ENCODE data around the gene CCIN.
"Not testable (repeated sequence)": the region's sequence is repeated elsewhere in the genome, so short reads cannot be mapped to it uniquely, and the experiment has no call there.

Gene CCIN

DNA sequence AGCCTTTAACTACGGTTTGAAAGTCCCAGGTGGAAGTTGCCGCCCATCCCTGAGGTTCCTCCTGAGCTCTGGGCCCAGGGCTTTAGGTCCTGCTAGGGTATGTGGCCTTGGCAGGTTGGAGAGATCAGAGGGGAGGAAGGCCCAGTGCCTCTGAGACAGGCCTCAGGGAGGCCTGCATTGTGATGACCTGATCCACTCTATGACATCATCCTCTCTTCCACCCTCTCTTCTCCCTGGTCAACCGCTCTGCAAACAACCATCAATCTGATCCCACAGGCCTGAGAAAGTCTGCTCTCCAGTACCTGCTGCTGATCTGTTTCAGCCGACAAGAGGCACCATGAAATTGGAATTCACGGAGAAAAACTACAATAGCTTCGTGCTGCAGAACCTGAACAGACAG lies at the start of gene CCIN:
Gene CCIN (plus strand): TSS at position 223 of the 400 bp plus-strand sequence. CDS start 115 bp downstream, at position 338.
- DNase-seq (ENCODE audit: low read depth in 4 of 4, low spot score in 1 of 4), result no peak

DNA sequence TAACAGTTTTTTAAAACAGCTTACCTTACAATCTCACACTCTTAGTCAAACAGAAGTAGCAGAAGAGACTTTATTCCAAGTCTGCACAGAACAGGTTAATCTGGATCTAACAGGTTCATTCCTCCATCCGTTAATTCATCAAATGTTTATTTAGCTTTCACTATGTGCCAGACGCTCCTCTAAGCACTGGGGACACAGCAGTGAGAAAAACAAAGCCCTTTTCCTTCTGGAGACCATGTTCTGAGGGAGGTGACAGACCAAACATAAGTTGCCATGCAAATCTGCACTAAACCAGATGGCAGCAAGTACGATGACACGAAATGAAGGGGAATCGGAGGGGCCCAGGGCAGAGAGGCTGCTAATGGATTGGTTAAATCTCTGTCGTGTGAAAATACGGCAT lies 49.7 kb upstream of the CCIN start:
- DNase-seq (ENCODE audit: low read depth in 4 of 4, low spot score in 1 of 4), result no peak

DNA sequence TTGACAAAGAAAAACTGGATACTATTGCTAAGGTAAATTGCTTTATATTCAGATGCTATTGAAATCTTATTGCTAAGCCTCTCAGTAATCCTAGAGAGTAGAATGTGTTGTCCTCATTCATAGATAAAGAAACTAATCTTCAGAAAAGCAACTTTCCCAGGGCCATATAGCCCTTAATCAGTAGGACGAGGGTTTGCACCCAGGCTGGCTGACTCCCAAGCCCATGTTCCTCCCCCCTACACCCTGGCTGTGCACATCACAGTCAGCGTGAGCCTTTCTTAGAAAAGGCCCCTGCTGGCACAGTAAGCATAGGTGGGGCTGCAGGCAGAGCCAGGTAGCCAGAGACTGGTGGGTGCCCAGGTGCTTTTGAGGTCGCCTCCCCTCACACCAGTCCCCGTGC lies 48.5 kb upstream of the CCIN start:
- no peak for DNase-seq (ENCODE audit: low read depth in 4 of 4, low spot score in 1 of 4)

DNA sequence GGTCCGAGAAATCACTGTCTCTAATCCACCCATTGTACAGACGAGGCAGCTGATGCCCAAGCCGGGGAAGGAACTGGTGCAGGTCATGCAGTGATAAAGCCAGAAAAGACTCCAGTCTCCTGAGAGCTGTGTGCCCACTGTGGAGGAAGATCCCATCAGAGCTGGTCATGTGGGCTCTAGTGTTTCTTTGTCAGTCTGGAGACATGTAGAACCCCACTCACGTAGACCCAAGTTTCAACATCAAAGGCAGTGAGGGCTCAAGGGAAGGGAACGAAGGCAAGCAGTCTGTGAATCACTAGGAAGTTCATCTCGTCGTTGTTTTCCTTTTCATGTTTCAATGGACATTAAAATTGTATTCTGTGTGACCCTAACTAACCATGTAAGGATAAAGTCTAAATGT lies 47.2 kb upstream of the CCIN start:
- DNase-seq (ENCODE audit: low read depth in 4 of 4, low spot score in 1 of 4), result no peak

DNA sequence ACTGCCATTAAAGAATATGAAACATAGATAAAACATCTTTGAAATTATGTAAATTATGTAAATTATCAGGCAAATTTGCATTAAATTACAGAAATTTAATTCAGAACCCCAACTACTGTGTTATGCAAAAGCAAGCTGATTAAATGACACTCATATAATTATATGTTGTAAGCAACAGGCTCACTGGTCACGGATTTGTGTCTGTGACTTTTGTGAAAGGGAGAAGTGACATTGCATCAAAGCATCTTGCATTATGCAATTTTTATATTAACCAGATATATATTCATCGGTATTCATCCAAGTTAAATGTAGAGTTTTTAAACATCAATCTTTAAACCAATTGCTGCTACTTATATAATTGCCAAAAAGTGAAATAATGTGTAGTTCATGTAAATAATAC lies 45.7 kb upstream of the CCIN start:
- DNase-seq (ENCODE audit: low read depth in 4 of 4, low spot score in 1 of 4), result no peak

DNA sequence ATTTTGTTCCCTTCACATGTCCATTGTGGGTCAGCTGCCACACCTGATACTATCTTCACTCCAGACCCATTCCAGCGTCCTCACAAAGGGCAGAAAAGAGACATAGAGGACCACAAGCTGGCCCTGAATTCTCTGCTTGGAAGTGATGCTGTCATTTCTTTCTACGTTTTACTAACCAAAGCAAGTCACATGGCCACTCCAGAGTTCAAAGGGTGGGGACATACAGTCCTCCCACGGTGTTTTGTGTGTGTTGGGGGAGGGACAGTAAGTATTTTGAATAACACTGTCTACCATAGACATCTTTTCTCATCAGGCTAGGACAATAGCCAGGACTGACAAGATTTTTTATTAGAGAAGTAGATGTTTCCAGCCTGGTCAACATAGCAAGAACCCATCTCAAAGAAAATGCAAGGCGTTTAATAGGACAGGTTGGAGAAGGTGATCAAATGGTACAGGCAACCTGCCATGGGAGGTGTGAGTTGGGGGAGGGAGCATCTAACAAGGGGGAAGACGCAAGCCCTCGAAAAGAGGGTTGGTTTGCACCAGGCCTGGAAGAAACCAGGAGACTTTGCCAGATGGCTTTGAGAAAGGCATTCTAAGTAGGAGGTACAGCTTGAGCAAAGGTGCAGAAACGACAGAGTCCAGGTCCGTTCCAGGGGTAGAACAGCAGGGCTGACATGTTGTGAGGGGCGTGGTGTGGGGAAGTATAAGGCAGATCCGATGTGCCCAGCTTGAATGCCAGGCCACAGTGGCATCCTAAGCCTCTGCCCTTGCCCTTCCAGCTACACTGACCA lies 43.9 kb upstream of the CCIN start:
- DNase-seq (ENCODE audit: low read depth in 4 of 4, low spot score in 1 of 4), result no peak

GRCh38 chr9:36126016-36126730 lies 43.0 kb upstream of the CCIN start:
- DNase-seq (ENCODE audit: low read depth in 4 of 4, low spot score in 1 of 4), result no peak

- no peak for DNase-seq (ENCODE audit: low read depth in 4 of 4, low spot score in 1 of 4)
These were observed 41.4 kb upstream of the CCIN start for GRCh38 chr9:36127652-36128244.

DNA sequence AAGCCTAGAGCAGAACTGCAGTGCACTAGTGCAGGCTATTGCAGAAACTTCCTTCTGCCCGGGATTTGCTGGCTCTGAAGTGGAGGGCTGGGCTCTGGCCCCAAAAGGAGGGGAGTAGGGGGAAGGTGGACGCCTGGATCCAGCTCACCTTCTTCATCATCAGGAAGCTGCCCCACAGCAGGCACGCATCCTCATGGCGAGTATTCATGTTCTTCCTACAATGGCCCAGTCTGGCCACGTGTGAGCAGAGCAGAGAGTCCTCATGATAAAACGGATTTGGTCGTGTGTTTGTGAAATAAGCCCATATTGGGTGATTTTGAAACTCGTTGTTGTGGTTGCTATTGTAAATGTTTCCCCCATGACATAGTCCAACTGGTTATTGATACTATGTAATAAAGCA lies 40.8 kb upstream of the CCIN start:
- DNase-seq (ENCODE audit: low read depth in 4 of 4, low spot score in 1 of 4), result no peak

GRCh38 chr9:36129139-36129538 lies 40.0 kb upstream of the CCIN start:
- no peak for DNase-seq (ENCODE audit: low read depth in 4 of 4, low spot score in 1 of 4)

DNA sequence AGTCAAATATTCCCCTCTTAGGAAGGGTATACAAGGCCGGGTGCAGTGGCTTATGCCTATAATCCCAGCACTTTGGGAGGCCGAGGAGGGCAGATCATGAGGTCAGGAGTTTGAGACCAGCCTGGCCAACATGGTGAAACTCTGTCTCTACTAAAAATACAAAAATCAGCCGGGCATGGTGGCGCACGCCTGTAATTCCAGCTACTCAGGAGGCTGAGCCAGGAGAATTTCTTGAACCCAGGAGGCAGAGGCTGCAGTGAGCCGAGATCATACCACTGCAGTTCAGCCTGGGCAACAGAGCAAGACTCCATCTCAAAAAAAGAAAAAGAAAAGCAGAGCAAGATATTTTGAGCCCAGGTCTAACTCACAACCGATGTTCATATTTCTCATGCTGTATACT lies 37.5 kb upstream of the CCIN start:
- DNase-seq (ENCODE audit: low read depth in 4 of 4, low spot score in 1 of 4), result not testable (repeated sequence)

DNA sequence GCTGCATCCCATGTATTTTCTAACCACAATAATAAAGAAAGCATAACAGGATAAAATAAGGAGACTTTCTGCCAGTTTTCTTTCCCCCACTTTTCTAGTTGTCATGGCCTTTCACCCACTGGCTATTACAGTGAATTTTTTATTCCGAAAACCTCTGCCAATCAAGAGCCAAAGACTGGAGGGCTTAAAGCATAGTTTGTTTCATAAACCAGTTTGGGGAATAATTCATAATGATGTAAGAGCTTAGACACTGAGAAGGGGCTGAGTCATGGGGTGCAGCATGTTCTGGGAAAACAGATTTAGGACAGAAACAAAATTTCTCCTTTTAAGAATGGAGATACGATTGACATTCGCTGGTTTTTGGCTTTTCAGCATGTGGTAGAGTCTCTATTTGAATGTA lies 37.1 kb upstream of the CCIN start:
- DNase-seq (ENCODE audit: low read depth in 4 of 4, low spot score in 1 of 4), result no peak

DNA sequence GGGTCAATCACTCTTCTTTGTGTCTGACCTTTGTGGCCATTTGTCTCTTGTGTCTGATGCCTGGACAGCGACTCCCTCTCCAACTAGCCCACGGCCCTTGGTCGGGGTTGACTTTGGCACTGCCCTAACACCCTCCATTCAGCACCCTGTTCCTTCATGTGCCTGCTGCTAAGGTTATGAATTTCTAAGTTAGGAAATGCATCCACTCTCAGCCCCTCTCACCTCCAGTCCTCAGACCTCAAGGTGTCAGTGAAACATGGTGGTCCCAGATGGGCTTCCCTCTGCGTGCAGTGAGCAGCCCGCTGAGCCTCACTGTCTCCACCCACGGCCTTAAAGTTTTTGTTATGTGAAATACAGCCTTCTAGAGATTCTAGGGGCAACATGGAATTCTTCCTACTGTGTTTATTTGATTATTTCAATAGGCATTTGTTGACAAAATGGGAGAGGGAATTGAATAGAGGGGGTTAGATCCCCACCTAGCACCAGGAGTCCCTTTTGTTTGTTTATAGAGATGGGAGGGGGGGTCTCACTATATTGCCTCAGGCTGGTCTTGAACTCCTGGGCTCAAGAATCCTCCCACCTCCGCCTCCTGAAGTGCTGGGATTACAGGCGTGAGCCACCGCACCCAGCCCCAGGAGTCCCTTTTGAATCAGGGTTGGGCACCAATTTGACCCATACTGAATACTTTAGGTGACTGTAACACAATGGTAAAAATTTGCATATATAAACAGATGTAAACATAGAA lies 34.3 kb upstream of the CCIN start:
- DNase-seq (ENCODE audit: low read depth in 4 of 4, low spot score in 1 of 4), result no peak

DNA sequence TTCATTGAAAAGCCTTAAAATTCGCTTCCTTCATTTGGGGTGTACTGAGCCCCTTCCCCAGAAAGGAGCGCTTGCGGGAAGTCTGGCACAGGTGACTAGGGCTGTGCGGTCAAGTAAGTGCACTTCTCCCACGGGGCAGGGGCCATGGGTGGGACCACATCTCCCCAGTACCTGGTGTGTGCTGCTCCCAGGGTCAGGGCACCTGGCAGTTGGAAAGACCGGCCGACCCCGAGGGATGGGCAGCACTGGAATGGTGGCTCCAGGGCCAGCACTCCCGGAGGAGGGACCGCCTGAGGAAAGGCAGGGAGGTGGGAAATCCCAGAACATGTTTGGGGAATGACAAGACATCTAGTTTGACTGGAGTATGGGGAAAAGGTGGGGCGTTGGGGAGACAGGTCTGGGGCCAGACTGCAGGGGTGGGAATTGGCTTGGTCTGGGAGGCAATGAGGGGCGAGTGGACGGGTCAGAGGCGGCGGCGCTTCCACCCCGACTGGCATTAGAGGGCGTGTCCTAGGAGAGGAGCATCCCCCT lies 33.4 kb upstream of the CCIN start:
- no peak for DNase-seq (ENCODE audit: low read depth in 4 of 4, low spot score in 1 of 4)

- peak; percentile 45 to 76 (median 54) for DNase-seq (ENCODE audit: low read depth in 4 of 4, low spot score in 1 of 4)
These were observed 32.8 kb upstream of the CCIN start, which contains the start of gene GLIPR2 for GRCh38 chr9:36136272-36136893. Gene GLIPR2, plus strand, starts transcription at chr9:36136733. Its CDS starts 46 bp downstream, at chr9:36136779.

DNA sequence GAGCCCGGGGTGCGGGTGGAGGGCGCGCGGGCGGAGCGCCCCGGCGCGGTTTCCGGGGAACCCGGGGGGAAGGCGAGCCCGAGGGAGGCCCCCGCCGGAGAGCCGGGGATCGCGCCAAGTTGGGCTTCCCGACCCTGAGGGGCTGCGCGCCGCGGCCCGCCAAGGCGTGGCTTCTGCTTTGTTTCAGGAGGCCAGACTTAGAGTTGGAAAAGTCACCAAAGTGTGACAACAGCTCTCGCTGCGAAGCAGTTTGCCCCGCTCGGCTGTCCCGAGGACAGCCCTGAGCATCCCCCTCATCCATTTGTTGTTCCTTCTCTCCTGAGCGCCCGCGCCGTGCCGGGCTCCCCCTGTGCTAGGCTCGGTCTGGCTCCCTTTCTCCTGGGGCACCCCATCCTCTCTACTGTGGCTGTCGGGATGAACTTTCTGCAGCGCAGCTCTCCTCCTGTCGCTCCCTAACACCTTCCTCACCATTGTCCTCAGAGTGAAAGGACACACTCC lies 32.2 kb upstream of the CCIN start:
- DNase-seq (ENCODE audit: low read depth in 4 of 4, low spot score in 1 of 4), result no peak

DNA sequence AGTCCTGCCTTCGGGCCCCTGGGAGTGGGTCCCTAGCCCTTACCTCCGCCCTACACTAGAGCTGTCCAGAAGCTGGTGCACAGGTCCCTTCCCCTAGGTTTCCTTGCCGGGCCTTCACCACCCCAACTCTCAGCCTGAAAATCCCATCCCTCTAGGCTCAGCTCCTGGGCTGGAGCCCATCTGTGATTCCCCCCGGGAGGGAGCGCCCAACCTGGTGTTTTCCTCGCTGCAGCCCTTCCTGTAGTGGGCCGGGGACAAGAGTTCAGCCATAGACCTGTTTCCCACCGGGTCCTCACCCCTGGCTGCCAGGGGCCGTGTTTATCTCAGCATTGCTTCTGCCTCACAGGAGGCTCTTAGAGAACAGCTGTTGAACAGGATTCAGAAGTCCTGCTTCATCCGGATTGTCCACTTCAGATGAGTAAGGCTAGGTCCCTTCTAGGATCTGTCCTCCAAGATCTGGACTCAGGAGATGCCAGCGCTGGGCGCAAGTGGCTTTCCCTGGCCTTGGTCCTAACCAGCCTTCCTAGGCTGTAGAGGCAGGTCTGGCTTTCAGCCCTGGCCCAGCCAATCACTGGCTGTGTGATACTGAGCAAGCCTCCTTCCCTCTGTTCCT lies 31.7 kb upstream of the CCIN start:
- no peak for DNase-seq (ENCODE audit: low read depth in 4 of 4, low spot score in 1 of 4)

DNA sequence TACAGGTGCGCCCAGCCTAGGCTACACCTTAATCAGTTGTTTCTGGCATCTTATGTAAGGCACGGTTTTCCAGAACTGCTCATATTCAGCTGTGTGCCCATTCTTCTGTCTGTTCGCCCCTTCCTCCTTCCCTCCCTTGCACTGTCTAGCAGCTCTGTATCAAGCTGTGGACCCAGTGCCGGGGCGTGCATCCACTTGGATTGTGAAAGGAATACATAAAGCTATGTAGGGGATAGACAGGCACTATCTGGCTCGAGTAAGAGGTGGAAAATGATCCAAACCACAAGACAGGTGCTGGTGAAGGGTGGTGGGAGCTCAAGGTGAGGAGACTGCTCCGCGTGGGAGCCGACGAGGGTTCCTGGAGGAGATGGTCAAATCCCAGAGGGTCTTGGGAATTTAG lies 30.7 kb upstream of the CCIN start:
- DNase-seq (ENCODE audit: low read depth in 4 of 4, low spot score in 1 of 4), result no peak

DNA sequence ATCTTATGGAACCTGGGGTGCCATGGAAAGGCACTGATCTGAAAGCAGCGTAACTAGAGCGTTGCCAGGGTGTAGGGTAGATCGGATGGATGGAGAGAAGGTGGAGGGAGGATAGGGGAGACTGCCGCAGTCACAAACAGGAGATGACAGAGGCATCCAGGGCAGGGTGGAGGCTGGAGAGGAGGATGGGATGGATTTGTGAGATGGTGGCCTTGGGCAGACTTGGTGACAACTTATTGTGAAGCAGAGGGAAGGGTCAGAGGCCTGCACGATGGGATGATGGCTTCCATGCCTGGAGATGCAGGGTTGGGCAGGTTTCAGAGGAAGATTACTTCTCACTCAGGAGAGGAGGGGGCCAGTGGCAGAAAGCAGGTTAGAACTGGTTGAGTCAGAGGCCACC lies 30.3 kb upstream of the CCIN start:
- no peak for DNase-seq (ENCODE audit: low read depth in 4 of 4, low spot score in 1 of 4)

All from stimulated activated CD4-positive, alpha-beta T cell treated with anti-CD3 and anti-CD28 coated beads, Interleukin-1b, Interleukin-23, amount 100 ng/mL, for 24 hours (primary cell).